Measurements from ENCODE around the gene TAF7L. TPM values are rescaled to one million over a fixed set of nuclear protein-coding genes. Genes with fewer than 3 reads are reported as not detected.

The TAF7L gene
- total and polyA plus RNA-seq, 4 donors, result 0.03 to 0.40 (median 0.33) TPM; not detected in 1

GRCh38 chrX:101230636-101231035, 60.5 kb downstream of the TAF7L start:
- TF ChIP-seq HNF4G (IDR thresholded peaks at IDR 0.05), result no peak
- no peak for TF ChIP-seq GABPA (IDR thresholded peaks at IDR 0.05 in 1 of 2, conservative IDR thresholded peaks at IDR 0.05 in 1 of 2)
- no peak for TF ChIP-seq NR2F2 (IDR thresholded peaks at IDR 0.05)
- no peak for TF ChIP-seq MAX (IDR thresholded peaks at IDR 0.05)
- TF ChIP-seq HNF4A (conservative IDR thresholded peaks at IDR 0.05), result no peak
- TF ChIP-seq FOXA1 (IDR thresholded peaks at IDR 0.05), result no peak
- TF ChIP-seq JUND (IDR thresholded peaks at IDR 0.05), result no peak
- no peak for TF ChIP-seq RXRA (IDR thresholded peaks at IDR 0.05)
- Histone ChIP-seq H3K9me3 (ENCODE audit: control insufficient read depth in 4 of 4, low read length in 3 of 4) (no peaks in the 10 kb centered on the region), H3K4me3 (ENCODE audit: low read depth in 1 of 3, low read length in 3 of 3) (no peak overlapping the region), H3K27me3 (ENCODE audit: control insufficient read depth in 4 of 4, insufficient read depth in 4 of 4, low read length in 3 of 4) (no peaks in the 10 kb centered on the region), H3K36me3 (ENCODE audit: control insufficient read depth in 4 of 4, insufficient read depth in 3 of 4, low read depth in 1 of 4, low read length in 3 of 4) (no peaks in the 10 kb centered on the region), H3K9ac (ENCODE audit: low read depth in 1 of 2, low read length in 2 of 2) (no peak overlapping the region), H3K27ac (ENCODE audit: low read depth in 1 of 2, low read length in 2 of 2) (no peak overlapping the region), H3K4me1 (ENCODE audit: control insufficient read depth in 4 of 4, insufficient read depth in 4 of 4, low read length in 3 of 4) (no peaks in the 10 kb centered on the region)
- no peak for DNase-seq (ENCODE audit: low spot score)
- WGBS, result 96% methylated on average over 2 of the region's 2 CpGs

GRCh38 chrX:101229170-101229569, 62.0 kb downstream of the TAF7L start:
- Histone ChIP-seq H3K4me1 (ENCODE audit: control insufficient read depth in 4 of 4, insufficient read depth in 4 of 4, low read length in 3 of 4) (no peaks in the 10 kb centered on the region), H3K27me3 (ENCODE audit: control insufficient read depth in 4 of 4, insufficient read depth in 4 of 4, low read length in 3 of 4) (peaks cover 0 to 3% (median 0%) of the 10 kb centered on the region in 4 donors), H3K27ac (ENCODE audit: low read depth in 1 of 2, low read length in 2 of 2) (no peak overlapping the region), H3K36me3 (ENCODE audit: control insufficient read depth in 4 of 4, insufficient read depth in 3 of 4, low read depth in 1 of 4, low read length in 3 of 4) (no peaks in the 10 kb centered on the region), H3K9me3 (ENCODE audit: control insufficient read depth in 4 of 4, low read length in 3 of 4) (no peaks in the 10 kb centered on the region), H3K9ac (ENCODE audit: low read depth in 1 of 2, low read length in 2 of 2) (no peak overlapping the region), H3K4me3 (ENCODE audit: low read depth in 1 of 3, low read length in 3 of 3) (no peak overlapping the region)
- no peak for TF ChIP-seq ATF3 (IDR thresholded peaks at IDR 0.05)
- WGBS, result 94% methylated on average over 1 of the region's 1 CpG
- no peak for DNase-seq (ENCODE audit: low spot score)

GRCh38 chrX:101223226-101223625, 67.9 kb downstream of the TAF7L start:
- TF ChIP-seq EGR1 (IDR thresholded peaks at IDR 0.05; ENCODE audit: low read depth in 2 of 2) (no peak), CTCF (IDR thresholded peaks at IDR 0.05; ENCODE audit: low read depth, low read length, missing input control) (no peak), REST (IDR thresholded peaks at IDR 0.05) (no peak), NR2F2 (IDR thresholded peaks at IDR 0.05) (no peak), GABPA (IDR thresholded peaks at IDR 0.05 in 1 of 2, conservative IDR thresholded peaks at IDR 0.05 in 1 of 2) (no peak), HNF4A (conservative IDR thresholded peaks at IDR 0.05) (no peak), RXRA (IDR thresholded peaks at IDR 0.05) (no peak), HNF4G (IDR thresholded peaks at IDR 0.05) (no peak), SP1 (IDR thresholded peaks at IDR 0.05) (no peak), RAD21 (IDR thresholded peaks at IDR 0.05) (no peak), JUND (IDR thresholded peaks at IDR 0.05) (no peak), FOXA1 (IDR thresholded peaks at IDR 0.05) (no peak), ZBTB33 (IDR thresholded peaks at IDR 0.05) (no peak), MAX (IDR thresholded peaks at IDR 0.05) (no peak), FOXA2 (IDR thresholded peaks at IDR 0.05) (no peak), YY1 (IDR thresholded peaks at IDR 0.05) (no peak), TAF1 (conservative IDR thresholded peaks at IDR 0.05) (no peak), ATF3 (IDR thresholded peaks at IDR 0.05) (no peak)
- Histone ChIP-seq H3K27me3 (ENCODE audit: control insufficient read depth in 4 of 4, insufficient read depth in 4 of 4, low read length in 3 of 4) (peaks cover 0 to 3% (median 0%) of the 10 kb centered on the region in 4 donors), H3K9ac (ENCODE audit: low read depth in 1 of 2, low read length in 2 of 2) (no peak overlapping the region), H3K4me3 (ENCODE audit: low read depth in 1 of 3, low read length in 3 of 3) (no peak overlapping the region), H3K4me1 (ENCODE audit: control insufficient read depth in 4 of 4, insufficient read depth in 4 of 4, low read length in 3 of 4) (no peaks in the 10 kb centered on the region), H3K27ac (ENCODE audit: low read depth in 1 of 2, low read length in 2 of 2) (no peak overlapping the region), H3K36me3 (ENCODE audit: control insufficient read depth in 4 of 4, insufficient read depth in 3 of 4, low read depth in 1 of 4, low read length in 3 of 4) (no peaks in the 10 kb centered on the region), H3K9me3 (ENCODE audit: control insufficient read depth in 4 of 4, low read length in 3 of 4) (no peaks in the 10 kb centered on the region)
- DNase-seq (ENCODE audit: low spot score), result no peak
- 68% methylated on average over 1 of the region's 1 CpG for WGBS
